Tibial artery (tissue), 4 donors: ENCODE measurements around the gene ADARB2.

Experiments
- DNase-seq, 2 donors: peaks; one replicate each; pipeline ENCODE4 v3.0.0-alpha.2; 2019
- H3K27ac ChIP-seq, 2 donors: fragments of 200-600 bp; sonication (generic) in 1 of 2; 1 replicate in 1 of 2; 2 replicates in 1 of 2; pipeline ENCODE4 v1.5.1; 2018 to 2019; ENCODE audit warnings: mild to moderate bottlenecking in 1 of 2
- H3K27me3 ChIP-seq, 2 donors: fragments of 200-600 bp; sonication (generic) in 1 of 2; one replicate each; pipeline versions ENCODE4 v1.5.1 to v1.6.0; 2016 to 2019
- H3K36me3 ChIP-seq, 3 donors: fragments of 200-600 bp; sonication (generic) in 2 of 3; one replicate each; pipeline ENCODE4 v1.5.1; 2016 to 2019; ENCODE audit warnings: mild to moderate bottlenecking in 2 of 3
- H3K4me1 ChIP-seq, 4 donors: fragments of 200-600 bp; sonication (generic) in 2 of 4; 1 replicate in 3 of 4; 2 replicates in 1 of 4; pipeline ENCODE4 v1.5.1; 2016 to 2019
- H3K4me3 ChIP-seq, 2 donors: fragments of 200-600 bp; sonication (generic) in 1 of 2; 1 replicate in 1 of 2; 2 replicates in 1 of 2; pipeline ENCODE4 v1.5.1; 2018 to 2019; ENCODE audit warnings: mild to moderate bottlenecking in 2 of 2
- H3K9me3 ChIP-seq, 3 donors: fragments of 200-600 bp; sonication (generic) in 1 of 3; one replicate each; pipeline ENCODE4 v1.5.1; 2016 to 2019
- intact Hi-C: fragments of 100-400 bp; cut with DNase I; formaldehyde crosslinking; loops from one replicate; pipeline ENCODE4 v1.15.0; 2023; ENCODE audit warnings: low total_unique reads
- TF ChIP-seq, protein P1 (sequence below), 2 experiments: fragments of 200-600 bp in 1 of 2; fragments of 450-650 bp in 1 of 2; IDR thresholded peaks; one replicate each; pipeline ENCODE4 v1.5.1; 2017 to 2019; ENCODE audit warnings: antibody characterized with exemption in 2 of 2, mild to moderate bottlenecking in 1 of 2, moderate library complexity in 1 of 2

ADARB2 gene

DNA sequence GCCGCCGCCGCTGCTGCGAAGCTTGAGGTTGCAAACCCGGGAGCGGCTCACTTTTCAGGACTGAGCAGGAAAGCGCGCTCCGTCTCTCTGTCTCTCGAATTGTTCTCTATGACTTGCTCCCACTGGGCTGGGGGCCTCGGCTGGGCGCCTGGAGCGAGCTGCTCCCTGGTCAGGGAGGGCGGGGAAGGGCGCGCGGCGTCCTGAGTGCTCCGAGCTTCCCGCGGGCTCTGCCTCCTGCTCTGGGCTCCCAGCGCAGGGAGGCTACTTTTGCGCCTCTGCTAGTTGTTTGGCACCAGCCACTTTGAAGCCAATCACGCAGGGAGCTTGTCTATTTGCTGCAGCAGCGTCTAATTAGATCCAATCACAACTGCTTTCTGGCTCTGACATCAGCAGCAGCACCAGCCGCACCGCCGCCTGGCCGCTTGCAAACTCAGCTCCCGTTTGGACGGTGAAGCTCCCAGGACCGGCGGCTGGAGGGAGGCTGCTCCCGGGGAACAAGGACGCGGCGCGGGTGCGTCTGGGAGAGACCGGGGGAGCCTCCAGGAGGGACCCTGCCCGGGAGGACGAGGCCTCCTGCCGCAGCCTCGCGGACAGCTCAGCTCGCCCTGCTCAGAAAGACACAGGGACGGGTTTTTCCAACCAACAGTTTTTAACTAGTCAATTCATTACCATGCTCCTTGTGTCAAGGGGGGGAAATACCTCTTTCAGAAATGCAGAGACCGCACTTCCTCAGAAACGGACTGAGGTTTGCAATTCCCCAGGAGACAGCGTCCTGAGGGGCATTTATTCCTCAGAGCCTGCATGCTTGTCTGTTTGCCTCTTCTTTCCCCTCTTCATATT, at the start of gene ADARB2:
Gene ADARB2 (minus strand): TSS at position 304 of the 840 bp plus-strand sequence.
- intact Hi-C loops: no loop called here
- H3K27ac ChIP-seq: no peak within 1 kb of the TSS
- no peak within 1 kb of the TSS for H3K4me3 ChIP-seq
- TF ChIP-seq, protein P1, sequence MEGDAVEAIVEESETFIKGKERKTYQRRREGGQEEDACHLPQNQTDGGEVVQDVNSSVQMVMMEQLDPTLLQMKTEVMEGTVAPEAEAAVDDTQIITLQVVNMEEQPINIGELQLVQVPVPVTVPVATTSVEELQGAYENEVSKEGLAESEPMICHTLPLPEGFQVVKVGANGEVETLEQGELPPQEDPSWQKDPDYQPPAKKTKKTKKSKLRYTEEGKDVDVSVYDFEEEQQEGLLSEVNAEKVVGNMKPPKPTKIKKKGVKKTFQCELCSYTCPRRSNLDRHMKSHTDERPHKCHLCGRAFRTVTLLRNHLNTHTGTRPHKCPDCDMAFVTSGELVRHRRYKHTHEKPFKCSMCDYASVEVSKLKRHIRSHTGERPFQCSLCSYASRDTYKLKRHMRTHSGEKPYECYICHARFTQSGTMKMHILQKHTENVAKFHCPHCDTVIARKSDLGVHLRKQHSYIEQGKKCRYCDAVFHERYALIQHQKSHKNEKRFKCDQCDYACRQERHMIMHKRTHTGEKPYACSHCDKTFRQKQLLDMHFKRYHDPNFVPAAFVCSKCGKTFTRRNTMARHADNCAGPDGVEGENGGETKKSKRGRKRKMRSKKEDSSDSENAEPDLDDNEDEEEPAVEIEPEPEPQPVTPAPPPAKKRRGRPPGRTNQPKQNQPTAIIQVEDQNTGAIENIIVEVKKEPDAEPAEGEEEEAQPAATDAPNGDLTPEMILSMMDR (IDR thresholded peaks at IDR 0.05): no peak
- no peak for DNase-seq
- no peaks in the 10 kb centered on the region for H3K9me3 ChIP-seq
- H3K27me3 ChIP-seq: peaks cover 0 to 64% of the 10 kb centered on the region in 2 donors
- H3K4me1 ChIP-seq: peaks cover 0 to 21% (median 7%) of the 10 kb centered on the region in 4 donors
- H3K36me3 ChIP-seq: no peaks in the 10 kb centered on the region

GRCh38 chr10:1785835-1786234, 48.5 kb upstream of the ADARB2 start:
- no peak overlapping the region for H3K27ac ChIP-seq
- no peaks in the 10 kb centered on the region for H3K9me3 ChIP-seq
- TF ChIP-seq, protein P1 (IDR thresholded peaks at IDR 0.05): no peak
- no peak for DNase-seq
- no peaks in the 10 kb centered on the region for H3K27me3 ChIP-seq
- intact Hi-C loops: no loop called here
- no peak overlapping the region for H3K4me3 ChIP-seq
- no peaks in the 10 kb centered on the region for H3K4me1 ChIP-seq
- H3K36me3 ChIP-seq: no peaks in the 10 kb centered on the region

- no peaks in the 10 kb centered on the region for H3K36me3 ChIP-seq
- intact Hi-C loops: no loop called here
- H3K27me3 ChIP-seq: no peaks in the 10 kb centered on the region
- H3K4me1 ChIP-seq: no peaks in the 10 kb centered on the region
- TF ChIP-seq, protein P1 (IDR thresholded peaks at IDR 0.05): no peak
- no peaks in the 10 kb centered on the region for H3K9me3 ChIP-seq
- H3K4me3 ChIP-seq: no peak overlapping the region
- H3K27ac ChIP-seq: no peak overlapping the region
- DNase-seq: no peak
Measured at GRCh38 chr10:1782841-1783240, 45.5 kb upstream of the ADARB2 start.

GRCh38 chr10:1779796-1780195, 42.5 kb upstream of the ADARB2 start:
- H3K27ac ChIP-seq: no peak overlapping the region
- TF ChIP-seq, protein P1 (IDR thresholded peaks at IDR 0.05): no peak
- no peak for DNase-seq
- no peaks in the 10 kb centered on the region for H3K9me3 ChIP-seq
- intact Hi-C loops: no loop called here
- H3K4me1 ChIP-seq: no peaks in the 10 kb centered on the region
- H3K4me3 ChIP-seq: no peak overlapping the region
- H3K27me3 ChIP-seq: no peaks in the 10 kb centered on the region
- H3K36me3 ChIP-seq: no peaks in the 10 kb centered on the region

DNA sequence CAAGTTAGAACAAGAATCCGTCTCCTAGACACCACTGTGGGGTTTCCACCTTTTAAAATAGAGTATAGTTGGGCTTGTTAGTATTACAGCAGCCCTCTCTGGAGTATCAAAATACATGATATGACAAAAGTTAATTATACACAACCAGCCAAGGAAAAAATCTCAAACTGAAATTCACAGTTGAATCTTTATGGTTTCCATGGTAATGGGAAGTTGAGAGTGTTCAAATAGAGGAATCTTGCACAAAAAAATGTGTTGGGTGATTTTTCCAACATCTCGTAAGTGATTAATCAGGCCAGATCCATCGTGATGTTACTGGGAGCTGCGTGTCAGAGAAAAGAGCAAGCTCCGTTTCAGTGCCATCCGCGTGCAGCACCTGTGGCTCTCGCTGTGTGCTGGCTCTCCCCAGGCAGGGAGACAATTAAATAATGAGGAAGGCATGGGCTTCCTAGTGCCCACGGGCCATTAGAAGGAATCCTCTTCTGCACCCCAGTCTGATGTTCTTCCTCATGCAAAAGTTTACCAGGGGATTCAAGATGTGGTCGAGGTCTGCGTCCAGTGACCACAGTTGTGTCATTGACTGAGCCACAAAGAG, 41.1 kb upstream of the ADARB2 start:
- intact Hi-C loops: no loop called here
- TF ChIP-seq, protein P1 (IDR thresholded peaks at IDR 0.05): no peak
- DNase-seq: no peak

More for the DNA sequence above, 41.1 kb upstream of the ADARB2 start:
- H3K4me3 ChIP-seq: no peak overlapping the region
- H3K36me3 ChIP-seq: no peaks in the 10 kb centered on the region
- no peaks in the 10 kb centered on the region for H3K27me3 ChIP-seq
- H3K9me3 ChIP-seq: no peaks in the 10 kb centered on the region
- no peak overlapping the region for H3K27ac ChIP-seq
- H3K4me1 ChIP-seq: no peaks in the 10 kb centered on the region
